Retina (tissue), 1 donor: ENCODE results near the gene MED9.

Experiments used
- DNase-seq: peaks from one replicate; pipeline ENCODE4 v3.0.0-alpha.2; 2016

The MED9 gene

GRCh38 chr17:17492571-17492970 is 15.8 kb downstream of the MED9 start:
- no peak for DNase-seq

GRCh38 chr17:17493249-17493985 is 16.6 kb downstream of the MED9 start:
- DNase-seq, result no peak

DNA sequence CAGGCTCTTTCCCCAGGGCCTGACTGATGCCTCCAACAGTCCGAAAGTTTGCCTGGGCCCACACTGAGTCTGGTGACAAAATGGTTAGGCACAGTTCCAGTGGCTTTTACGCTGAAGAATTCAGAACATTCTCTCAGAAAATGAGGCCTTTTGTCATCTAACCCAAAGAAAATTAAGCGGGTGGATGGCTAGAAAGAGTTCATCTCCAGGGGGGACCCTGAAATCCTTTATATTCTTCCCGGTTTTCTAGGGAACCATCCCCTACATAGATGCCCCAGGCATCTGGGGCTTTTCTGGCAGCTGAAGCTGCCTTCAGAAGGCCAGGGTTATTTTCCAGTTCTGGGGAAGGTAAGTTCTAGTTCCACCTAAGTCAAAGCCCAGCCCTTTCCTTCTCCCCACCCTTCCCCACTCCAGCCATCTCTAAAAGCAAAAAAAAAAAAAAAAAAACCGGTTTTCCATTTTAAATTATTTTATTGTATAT is 17.2 kb downstream of the MED9 start:
- DNase-seq, result no peak

DNA sequence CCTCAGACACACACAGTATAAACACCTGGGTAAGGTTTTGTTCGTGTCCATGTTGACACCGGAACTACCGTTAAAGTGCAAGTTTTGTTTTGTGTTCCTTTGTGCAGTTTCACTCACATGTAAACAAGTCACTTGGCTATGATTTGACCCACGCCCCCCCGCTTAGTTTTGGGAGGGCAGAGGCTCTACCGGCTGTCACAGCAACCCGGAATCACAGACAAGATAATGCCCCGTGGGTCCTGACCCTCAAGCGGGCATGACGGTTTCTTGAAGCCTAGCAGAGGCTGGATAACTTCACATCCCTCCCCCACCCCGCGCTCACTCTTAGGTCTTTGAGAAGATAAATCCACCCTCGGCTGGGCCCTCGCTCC is 17.7 kb downstream of the MED9 start:
- DNase-seq, result peak; percentile 59

- DNase-seq, result peak; percentile 91
Observed at GRCh38 chr17:17494870-17495535, 18.2 kb downstream of the MED9 start.

- no peak for DNase-seq
Observed at GRCh38 chr17:17495536-17496188, 18.9 kb downstream of the MED9 start.

DNA sequence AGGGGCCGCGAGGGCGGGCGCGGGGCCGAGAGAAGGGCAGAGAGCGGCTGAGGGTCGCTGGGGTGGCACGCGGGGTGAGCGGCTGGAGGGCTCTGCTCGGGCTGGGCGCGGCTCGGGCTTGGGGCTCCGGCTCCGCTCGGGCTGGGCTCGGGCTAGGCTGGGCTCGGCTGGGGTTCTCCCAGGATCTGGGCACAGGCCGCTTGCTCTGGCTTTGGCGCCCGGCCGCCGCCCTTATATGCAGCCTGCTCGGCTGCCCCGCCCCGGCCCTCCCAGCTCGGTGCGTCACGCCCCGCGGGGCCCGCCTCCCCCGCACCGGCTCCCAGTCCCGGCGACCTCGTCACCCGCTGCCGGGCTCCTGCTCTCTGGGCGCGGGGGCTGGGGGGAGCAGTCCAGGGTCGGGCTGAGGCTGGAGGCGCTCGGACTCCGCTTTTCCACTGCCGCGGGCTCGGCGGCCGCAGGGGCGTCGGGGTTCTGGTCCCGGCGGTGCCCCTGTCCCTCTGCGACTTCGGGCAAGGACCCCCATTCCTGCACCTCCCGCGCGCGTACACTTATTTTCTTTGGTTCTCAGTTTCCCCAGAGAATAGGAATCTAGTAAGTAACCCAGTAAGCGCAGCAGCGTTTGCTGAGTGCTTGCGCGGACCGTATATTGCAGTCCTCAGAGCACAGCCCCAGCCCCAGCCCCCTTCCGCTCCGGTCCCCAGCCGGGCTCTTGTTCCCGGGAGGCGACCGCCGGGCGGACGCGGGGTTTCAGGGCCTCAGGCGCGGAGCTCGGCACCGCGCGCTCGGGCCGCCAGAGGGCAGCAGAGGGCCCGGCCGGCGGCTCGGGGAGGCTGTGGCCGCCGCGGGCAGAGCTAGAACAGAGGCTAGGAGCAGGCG is 19.6 kb downstream of the MED9 start, which contains the start of gene RASD1:
TSS of gene RASD1 (minus strand) at position 207 of the 876 bp plus-strand sequence. CDS start 214 bp downstream, outside the sequence.
- DNase-seq, result peak; percentile 96

- no peak for DNase-seq
Observed at GRCh38 chr17:17497065-17497844, 20.5 kb downstream of the MED9 start.

- DNase-seq, result no peak
Observed at GRCh38 chr17:17497845-17498520, 21.2 kb downstream of the MED9 start.

- DNase-seq, result peak; percentile 1
Observed at GRCh38 chr17:17498606-17499301, 22.0 kb downstream of the MED9 start.

DNA sequence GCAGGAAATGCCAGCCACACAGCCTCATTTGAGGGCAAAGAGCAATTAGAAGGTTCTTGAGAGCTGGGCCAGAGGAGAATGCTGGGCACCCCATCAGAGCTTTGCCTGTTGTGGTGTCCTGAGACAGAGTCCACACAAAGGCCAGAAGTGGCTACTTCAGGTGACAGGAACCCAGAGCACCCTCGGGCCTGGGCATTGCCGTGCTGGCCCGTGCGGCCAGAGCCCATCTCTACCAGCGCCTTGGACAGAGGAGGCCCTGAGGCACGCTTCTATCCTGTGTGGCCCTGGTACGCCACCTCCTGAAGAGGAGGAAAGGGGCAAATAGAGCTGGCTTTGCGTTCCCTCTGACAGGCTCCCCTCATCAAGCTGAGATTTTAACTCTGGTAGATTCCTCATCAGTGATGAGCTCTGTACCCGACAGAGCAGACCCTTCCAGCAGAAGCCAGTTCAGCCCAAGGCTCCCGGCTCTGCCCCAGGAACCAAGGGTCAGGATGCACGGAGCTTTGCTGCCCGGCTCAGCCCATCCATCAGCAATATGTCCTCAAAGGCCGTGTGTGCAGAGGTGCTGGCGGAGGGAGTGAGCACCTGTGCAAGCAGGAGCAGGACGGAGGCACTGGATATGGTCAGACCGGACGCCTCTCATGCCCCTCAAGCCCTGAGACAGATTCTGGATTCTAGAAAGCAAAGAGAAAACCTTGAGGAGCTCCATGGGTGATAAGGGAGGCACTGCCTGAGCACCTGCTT is 22.8 kb downstream of the MED9 start:
- peak; percentile 1 for DNase-seq

DNA sequence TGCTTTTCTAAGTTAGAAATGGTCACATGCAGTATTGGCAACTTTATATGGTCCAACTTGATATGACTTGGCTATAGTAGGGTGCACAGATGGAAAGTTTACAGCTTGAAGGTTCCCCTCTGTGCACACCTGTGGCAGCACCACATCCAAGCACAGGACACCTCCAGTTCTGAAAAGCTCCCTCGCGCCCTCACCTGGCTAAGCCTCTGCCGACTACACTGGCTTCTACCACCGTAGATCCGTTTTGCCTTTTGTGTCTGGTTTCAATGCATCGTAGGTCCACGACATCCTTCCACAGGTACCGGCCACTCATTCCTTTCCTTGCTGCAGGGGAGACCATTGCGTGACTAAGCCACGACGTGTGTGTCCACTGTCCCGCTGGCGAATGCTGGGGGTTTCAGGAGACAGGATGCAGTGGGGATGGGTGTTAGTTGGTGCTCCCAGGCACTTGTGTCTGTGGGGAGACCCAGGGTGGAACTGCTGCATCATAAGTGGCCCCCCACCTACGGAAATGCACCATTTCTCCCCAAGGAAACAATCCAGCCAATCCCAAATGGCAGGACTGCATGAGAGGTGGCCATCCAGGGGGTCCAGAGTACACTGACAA is 24.3 kb downstream of the MED9 start:
- DNase-seq, result no peak

- DNase-seq, result no peak
Observed at GRCh38 chr17:17502741-17503565, 26.2 kb downstream of the MED9 start.

DNA sequence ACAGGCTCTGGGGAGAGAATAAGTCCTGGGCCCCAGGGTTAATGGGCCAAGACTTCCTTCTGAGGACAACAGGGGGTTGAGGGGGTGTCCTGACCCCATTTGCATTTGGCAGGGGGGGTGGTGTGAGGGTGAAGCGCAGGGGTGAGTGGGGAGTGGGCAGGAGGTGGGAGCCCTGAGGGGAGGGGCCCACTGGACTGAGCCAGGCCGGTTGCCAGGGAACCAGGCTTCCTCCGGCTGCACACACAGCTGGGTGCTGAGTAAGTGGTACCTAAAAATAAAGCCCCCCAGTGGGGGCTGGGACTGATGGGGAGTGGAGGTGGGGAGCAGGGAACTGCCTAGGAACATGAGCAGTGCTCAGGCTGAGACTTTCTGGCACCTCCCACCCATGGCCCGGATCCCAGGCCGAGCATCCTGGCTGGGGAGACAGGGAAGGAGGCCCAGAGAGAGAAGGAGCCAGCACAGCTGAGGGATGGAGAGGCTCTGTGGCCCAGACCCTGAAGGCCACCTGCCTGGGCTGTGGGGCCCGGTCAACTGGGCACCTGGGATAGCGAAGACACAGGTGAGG is 26.8 kb downstream of the MED9 start:
- no peak for DNase-seq

DNA sequence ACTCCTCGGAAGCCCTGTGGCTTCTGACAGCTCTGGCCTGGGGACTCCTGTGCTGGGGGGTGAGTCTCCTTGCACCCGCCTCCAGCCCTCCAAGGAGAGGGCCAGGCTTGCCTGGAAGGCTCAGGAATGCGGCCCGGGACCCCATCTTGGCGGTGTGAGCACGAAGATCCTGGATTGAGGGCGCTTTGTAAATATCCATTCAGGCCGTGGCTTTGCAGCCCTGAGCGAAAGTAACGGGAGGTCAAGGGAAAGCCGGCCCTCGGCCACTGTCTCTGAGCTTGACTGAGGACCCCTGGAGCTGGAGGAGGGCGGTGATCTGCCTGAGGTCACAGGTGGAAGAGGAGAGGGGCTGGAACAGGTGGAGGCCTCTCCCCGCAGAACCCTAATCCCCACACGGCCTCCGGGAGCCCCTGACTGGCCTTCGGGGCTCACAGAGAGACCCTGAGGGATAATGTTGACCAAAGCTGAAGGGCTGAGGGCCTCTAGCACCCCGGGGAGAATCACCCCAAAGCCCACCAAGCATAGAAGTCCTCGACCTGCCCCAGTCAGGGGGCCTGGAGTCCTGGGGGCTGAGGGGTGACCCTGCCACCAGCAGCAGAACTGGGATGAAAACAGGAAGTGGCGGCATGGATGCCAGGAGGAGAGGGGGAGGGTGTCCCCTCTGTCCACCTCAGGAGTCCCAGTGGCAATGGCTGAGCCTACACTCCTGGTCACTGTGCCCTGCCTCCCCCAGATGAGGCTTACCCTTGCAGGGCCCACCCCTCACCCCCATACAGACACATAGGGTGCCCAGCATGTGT is 27.7 kb downstream of the MED9 start:
- no peak for DNase-seq

- no peak for DNase-seq
Observed at GRCh38 chr17:17505151-17505550, 28.4 kb downstream of the MED9 start.

DNA sequence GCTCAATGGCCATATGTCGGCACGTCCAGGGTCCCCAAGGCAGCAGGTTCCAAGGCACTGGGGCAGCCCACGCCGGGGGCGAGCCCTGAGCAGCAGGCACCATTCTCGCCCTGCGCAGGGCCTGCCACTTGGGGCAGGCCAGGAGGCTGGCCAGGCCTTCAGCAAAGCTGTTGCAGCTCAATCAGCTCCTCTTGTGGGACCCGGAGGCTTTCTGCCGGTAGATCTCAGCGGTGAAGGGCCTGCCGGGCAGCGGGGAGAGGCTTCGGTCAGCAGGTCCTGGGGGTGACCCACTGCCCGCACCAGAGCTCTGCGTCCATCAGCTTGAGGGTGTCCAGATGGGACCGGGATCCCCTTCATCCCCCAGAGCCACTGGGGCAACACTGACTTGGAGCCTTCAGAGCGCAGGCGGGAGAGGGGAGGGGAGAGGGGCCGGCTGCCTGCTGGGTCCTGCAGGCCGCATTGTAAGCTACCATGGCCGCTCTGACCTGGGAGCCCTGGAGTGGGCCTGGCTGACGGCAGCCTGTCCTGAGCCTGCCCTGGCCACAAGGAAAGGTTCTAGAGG is 28.9 kb downstream of the MED9 start:
- DNase-seq, result peak; percentile 10
